NCI-H2171 (cell line): ENCODE measurements around the gene CREB3.
A peak's percentile ranks its signal among the peaks of the same experiment; 100 is the strongest.

Experiments
- DNase-seq: peaks from one replicate; lab custom pipeline; 2025; lab: John Stamatoyannopoulos, UW

CREB3 gene

DNA sequence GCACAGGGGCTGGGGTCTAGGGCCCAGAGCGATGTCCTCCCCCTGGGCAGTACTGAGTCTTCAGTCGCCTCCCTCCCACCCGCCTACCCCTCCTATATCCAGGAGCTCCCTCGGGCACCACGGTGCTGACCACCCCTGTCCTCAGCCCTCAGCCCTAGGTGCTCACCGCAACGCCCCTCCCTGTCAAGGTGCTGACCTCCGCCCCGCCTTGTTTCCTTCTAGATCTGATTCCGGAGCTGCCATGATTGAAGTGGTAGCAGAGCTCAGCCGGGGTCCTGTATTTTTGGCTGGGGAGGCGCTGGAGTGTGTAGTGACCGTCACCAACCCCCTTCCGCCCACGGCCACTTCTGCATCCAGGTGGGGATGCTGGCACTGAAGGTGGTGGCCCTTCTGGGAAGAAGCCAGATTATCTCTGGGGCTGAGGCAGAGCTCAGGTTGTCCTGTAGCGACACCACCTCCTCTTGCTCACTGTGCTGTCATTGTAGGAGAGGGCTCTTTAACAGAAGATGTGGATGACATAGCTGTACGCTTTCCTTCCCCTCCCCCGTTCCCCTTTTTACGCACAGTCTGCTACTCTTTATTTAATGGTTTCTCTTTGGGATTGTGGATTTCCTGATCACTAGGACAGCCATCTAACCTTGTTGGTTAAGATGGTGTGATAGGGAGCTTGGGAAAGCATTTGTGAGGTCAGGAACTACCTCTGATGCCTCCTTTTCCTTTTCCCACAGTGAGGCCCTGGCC is 17.2 kb downstream of the CREB3 start:
- DNase-seq, result no peak

DNA sequence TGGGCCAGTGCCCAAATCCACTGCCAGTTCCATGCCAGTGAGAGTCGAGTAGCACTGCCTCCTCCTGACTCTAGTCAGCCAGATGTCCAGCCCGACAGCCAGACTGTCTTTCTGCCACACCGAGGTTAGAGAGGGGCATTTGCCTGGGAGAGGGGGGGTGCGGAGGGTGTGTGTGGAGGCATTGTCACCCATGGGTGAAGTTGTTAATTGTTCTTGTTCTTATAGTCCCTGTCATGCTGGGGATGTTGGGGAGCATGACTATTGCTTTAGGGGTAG is 17.7 kb downstream of the CREB3 start:
- no peak for DNase-seq

DNA sequence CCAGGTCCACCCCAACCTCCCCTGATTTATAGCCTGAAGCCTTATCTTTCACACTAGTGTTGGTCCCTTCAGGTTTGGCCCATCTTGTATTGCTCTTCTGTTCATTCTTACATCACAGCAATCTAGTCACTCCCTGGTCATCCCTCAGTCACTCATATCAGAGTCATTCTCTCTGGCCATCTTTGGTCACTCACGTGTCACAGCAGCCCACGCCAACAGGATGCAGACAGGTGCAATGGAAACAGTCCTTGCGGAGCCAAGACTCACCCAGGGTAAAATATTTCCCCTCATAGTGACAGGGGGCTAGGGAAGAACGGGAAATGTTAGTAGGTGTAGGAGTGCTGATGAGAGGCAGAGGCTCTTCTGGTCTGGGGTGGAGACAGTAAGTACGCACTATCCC is 21.0 kb downstream of the CREB3 start:
- no peak for DNase-seq

DNA sequence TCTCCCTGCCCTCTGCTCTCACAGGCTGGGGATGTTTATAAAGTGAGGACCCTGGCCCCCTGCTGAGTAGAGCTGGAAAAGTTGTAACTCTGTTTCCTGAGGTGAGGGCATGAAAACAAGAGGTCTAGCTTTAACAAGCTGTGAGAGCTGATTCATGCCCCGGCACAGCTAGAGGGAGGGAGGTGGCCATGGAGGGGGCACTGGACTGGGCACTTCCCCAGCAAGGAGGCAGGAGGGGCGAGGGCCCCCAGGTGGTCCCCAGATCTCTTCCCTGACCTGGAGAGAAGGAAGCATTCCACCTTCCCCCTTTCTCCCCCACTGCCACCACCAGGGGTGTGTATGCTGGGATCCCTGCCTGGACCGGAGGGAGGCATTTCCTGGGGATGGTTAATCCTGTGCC is 21.8 kb downstream of the CREB3 start, which contains the start of gene MSMP:
TSS of gene MSMP (minus strand) at position 13 of the 400 bp plus-strand sequence. CDS start 147 bp downstream, outside the sequence.
- DNase-seq, result no peak

DNA sequence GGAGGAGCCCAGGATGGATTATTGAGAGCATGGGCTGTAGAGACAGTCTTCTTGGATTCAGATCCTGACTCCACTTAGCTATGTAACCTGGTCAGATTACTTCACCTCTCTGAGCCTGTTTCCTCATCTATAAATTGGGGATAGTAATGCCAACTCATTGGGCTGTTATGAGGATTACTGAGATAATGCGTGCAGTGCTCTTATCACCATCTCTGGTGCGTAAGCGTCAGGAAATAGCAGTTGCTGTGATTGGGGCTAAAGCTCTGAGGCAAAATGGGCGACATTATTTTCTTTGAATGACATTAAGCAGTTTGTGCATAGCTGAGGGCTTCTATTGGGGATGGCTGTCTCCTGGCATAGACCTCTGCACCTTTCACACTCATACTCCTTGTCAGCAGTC is 22.6 kb downstream of the CREB3 start:
- DNase-seq, result no peak

DNA sequence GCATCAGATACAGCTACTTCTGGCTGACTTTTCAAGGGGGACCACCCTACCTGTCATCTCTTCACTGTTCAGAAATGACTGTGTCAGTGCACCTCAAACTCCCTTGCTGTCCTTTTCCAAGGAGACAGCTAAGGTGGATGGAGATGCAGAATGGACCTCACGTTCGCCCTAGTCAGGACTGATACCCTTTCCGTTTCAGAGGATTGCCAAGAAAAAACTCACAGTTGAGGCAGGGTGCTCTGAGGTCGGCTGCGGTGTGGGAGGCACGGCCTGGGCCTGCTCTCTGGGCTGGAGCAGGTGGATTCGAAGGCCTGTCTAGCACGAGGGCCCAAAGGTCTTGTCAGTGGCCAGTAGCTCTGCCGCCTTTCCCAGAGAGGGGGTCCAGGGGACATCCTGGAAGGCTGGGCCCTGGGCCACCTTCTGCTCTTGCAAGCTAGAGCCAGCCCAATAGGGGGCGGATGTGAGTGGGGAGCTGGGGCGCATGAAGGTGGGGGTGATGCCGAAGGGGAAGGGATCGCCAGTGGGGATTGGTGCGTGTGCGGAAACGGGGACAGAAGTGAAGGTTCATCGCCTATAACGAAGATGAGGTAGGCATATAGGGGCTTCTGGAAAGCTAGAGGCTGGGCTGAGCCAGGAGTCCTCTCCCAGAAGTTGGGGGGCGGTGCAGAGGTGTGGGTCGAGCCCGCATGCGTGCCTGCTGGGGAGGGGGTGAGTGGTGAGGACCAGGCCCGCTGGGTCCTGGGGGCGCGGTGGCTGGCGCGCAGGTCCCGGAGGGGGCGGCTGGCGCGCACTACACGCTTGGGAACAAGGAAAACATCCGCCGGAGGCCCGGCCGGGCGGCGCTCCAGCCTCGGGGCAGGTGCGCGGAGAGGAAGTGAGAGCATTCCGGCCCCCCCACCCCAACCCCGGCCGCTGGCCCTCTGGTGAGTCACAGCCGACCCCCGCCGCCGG is 24.1 kb downstream of the CREB3 start:
- no peak for DNase-seq

DNA sequence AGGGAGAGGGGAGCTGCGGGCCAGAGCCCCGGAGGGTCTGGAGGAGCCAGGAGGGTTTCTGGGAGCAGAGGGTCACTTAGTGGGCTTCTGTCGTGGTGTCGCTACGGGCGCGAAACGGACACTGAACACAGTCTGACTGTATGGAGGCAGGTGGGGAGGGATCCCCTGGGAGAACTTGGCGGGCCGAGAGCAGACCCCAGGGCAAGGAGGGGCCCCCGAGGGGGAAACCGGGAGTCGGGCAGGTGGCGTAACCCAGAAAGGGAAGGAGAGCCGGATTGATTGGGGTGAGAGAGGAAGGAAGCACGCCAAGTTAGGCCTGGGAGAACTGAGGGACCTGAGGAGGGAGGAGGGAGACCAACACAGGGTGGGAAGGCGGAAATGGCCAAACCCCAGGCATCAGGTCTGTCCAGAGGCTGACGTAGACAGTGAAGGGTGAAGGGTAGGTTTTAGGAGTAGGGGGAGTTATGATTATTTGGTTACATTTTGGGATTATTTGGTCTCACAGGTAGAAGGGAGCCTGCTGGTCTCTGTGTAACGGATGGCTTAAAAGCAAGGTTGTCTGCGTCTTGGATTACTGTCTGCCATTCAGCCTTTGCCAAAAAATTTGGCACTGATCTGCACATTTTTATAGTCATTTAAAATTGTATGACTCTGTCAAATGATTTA is 24.9 kb downstream of the CREB3 start:
- peak; percentile 38 for DNase-seq

DNA sequence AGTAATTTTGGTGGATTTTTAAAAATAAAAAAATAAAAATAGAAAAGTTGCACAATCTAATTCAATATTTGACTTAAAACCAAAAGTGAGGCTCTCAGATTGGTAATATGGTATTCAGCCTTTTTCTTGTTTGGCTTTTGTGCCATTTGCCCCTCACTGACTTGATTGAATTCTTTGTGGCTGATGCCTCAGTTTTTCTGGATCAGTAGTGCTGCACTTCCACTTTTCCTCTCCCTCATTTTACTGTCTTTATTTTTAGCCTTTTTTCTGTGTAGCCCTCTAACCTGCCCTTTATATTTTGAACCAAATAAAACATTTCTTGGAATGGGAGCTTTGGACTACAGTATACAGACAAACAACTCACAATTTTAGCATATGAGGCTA is 25.4 kb downstream of the CREB3 start:
- DNase-seq, result no peak

DNA sequence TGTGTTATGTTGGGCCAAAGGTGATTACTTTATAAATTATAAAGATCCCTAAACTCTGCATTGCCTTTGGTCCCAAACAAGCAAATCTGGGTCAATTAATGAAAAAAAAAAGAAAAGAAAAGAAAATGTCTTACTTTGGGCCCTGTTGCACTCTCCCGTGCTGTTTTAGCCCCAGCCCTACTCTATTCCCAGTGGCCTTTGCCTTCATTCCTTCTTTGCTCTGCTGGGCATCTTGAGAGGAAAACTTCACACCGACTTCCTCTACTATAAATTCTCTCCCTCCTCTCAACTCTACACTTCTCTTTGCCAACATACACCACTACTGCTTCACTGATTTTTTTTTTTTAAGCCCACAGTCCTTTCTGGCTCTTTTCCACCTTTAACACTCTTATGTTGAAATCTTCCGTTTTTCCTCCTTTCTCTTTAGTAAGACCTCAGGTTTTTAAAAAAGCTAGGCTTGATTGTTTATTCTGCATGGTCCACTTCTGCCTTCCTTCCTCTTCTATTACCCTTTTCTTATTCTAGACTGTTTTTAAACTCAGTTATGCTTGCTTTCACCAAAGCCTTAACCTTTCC is 26.1 kb downstream of the CREB3 start:
- DNase-seq, result no peak

DNA sequence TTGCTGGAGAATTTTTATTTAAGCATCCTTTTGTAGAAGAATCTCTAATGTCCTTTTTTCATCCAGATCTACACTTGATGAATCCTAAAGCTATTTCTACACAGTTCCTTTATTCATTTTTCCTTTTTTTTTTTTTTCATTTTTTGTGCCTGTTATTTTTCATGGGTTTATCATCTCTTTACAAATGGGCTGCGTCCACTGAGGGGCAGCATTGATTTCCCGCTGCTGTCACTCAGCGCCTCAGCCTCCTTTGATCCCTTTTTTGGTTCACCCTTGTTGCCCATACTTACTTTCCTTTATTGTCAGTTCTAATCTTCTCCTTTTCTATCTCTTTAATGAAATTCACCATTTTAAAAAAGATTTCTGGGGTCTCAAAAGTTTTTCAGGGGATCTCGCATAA is 27.3 kb downstream of the CREB3 start:
- no peak for DNase-seq

DNA sequence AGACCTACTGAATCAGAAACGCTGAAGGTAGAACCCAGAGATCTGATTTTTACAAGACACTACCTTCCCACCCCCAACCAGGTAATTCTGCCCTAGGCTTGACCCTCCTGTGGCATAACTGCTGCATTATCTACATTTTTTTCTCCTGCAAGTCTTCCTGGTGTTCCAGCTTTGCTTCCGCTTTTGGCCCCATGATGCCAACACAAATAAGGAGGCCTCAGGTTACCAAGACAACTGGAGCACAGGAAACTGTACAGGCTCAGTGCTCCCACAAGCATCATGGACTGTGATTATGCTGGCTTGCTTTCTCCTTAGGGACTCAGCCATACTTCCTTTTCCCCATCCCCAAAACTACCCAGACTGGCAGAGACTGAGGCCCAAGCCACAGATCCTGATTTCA is 28.2 kb downstream of the CREB3 start:
- no peak for DNase-seq

DNA sequence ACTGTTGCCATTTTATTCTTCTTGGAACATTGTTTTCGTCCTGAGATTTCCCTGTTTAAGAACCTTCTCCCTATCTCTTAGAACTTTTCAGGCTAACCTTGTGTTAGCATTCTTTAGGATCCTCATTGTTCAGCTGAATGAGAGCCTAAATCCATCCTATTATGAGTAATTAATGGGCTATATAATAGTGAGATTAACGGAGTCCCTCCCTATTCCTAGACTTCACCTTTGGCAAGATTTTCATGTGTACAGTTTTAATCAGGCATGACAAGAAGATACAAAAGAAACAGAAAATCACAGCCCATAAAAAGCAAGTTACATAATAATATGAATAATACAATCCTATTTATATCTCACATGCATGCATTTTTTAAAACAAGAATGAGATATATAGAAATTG is 30.7 kb downstream of the CREB3 start:
- DNase-seq, result no peak

DNA sequence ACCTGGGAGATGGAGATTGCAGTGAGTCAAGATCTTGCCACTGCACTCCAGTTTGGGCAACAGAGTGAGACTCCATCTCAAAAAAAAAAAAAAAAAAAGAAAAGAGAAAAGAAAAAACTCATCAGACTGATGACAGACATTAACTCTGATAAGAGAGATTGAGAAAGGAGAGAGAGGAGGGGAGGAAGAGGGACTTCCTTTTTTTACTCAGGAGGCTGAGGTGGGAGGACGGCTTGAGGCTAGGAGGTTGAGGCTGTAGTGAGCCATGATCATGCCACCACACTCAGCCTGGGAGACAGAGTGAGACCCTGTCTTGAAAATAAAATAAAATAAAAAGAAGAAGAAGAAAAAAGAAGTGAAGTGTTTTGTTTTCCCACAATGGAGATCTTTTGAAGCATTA is 31.3 kb downstream of the CREB3 start:
- DNase-seq, result no peak

DNA sequence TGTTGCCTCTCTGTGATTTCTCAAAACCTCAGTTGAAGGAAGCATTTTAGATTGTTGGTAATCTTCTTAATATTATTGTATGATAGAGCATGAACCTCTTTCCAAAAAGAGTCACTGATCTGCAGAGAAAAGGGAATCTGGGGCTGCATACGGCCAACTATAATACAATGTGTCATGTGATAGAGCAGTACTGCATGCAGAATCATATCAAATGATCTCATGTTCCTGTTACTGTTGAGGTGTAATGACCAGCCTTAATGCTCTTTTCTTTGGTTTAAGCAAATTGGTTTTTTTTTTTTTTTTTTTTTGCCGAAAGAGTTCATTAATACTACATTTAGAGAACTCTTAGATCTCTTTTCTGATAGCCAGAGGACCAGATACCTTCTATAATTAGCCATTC is 34.5 kb downstream of the CREB3 start:
- no peak for DNase-seq

DNA sequence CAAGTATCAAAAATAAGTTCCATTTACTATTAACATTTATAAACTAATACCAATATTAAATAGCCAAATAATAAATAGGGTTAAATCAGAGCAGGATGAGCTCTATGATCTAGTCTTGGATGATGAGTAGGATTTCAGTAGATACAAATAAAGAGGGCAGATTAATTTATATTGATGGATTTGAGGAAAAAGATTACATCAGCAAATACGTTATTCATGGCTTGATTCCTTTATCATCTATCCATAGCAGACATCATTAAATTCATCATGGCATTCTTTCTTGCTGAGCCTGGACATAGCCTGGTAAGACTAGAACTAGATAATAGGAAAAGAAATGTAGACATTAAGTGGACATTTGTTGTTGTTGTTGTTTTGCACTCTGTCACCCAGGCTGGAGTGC is 35.0 kb downstream of the CREB3 start:
- no peak for DNase-seq

DNA sequence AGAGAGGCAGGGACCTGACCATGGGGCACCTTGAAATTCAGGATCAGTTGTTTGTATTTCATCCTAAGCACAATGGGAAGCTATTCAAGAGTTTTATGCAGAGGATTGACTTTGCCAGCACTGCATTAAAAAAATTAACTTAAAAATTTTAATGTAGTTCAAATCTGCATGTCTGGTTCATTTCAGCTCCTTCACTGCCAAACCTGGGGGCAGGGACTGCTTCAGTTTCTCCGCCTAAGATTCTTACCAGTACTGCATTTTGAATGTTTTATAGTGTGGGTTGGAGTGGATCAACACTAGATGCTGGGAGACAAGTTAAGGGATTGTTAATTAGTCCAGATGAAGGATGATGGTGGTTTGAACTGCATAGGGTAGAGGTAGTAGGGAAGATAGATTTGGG is 37.3 kb downstream of the CREB3 start:
- DNase-seq, result no peak

DNA sequence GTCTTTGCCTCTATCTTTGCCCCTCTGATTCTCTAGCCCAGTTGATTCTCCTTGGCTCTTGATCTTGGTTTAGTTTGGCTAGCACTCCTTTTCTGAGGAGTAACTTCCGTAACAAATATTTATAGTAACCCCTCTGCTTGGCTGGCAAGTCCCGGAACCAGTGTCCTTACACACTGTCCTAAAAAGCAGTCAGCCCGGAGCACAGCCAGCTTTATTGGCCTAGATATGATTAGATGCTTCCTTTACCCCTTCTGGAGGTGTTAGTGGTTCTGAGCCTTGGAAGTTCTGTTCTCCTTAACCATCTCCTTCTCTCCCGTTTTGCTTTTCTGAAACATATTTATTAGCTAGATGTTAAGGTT is 38.6 kb downstream of the CREB3 start:
- DNase-seq, result no peak

DNA sequence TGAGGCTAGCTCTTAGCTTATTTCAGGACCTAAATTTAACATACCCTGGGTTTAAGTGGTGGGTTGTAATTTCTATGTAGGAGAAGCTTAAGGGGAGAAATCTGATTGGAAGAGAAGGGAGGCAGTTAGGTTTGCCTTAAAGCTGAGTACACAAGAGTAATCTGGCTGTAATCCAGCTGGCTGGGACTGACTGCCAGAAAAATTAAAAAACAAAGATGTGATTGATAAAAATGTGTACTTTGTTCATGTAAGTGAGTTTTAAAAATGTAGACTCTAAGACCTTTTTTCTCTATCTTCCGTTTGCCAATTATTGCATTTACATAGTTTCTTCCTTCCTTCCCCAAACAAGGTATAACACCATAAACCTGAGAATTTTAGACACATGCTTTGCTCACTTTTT is 39.1 kb downstream of the CREB3 start:
- DNase-seq, result no peak

DNA sequence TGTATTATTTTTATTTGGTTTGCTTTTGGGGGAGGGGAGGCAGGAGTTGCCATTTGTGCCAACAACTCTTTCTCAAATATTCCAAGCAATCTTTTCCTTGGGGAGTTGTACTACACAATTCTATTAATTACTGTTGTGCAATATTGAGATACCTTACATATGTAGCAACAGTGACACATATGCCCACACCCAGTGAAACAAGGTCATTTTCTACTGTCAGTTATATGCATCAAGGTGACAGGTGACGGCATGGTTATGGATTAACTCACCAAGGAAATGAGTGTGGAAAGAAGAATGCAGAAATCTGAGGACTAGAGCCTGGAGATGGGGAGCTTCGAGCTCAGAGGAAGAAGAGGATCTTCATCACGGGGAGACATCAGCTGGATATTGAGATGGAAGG is 39.5 kb downstream of the CREB3 start:
- DNase-seq, result no peak

DNA sequence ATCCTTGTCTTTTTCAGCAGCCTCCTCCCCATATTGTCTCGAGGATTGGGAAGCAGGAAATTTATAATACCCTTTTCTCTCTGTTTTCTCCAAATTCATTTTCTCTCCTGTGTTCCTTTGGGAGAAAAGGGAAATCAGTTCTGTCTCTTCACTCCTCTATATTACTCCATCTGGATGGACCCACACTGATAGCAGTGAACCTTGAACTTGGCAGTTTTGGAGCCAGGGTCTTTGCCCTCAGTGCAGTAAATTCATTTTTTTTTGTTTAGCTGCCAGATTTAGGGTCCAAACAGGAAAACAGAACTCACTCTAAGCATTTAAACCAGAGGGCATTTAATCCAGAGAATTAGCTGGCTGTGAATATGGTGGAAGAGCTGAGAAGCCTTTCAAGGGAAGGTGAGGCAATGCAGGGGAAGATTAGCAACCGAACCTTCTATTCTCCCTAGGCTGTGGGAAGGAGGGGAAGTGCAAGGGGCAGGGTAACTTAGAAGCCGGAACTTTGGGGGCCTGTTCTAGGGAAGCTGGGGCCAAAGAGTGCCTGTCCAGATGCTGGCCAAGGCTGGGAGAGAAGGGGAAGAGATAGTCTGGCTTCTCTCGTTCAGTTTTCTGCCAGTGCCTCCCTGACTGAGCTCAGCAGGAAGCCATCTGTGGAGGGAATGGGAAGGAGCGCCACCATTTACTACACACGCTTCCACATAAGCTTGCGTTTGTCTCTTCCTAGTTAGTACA is 42.6 kb downstream of the CREB3 start:
- DNase-seq, result no peak

DNA sequence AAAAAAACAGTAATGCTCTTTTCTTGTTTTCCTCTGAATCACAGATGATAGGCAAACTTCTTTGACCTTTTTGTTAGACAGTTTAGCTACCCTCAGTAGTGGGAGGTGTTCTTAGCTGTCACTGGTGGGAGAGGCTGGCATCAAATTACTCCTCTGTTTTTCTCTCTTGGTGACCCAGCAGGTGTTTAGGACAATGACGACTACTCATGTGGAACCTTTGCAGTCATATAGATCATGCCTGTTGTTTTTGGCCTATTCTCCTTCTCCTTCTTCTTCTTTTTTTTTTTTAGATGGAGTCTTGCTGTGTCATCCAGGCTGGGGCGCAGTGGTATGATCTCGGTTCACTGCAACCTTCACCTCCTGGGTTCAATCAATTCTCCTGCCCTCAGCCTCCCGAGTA is 43.6 kb downstream of the CREB3 start:
- peak; percentile 28 for DNase-seq

DNA sequence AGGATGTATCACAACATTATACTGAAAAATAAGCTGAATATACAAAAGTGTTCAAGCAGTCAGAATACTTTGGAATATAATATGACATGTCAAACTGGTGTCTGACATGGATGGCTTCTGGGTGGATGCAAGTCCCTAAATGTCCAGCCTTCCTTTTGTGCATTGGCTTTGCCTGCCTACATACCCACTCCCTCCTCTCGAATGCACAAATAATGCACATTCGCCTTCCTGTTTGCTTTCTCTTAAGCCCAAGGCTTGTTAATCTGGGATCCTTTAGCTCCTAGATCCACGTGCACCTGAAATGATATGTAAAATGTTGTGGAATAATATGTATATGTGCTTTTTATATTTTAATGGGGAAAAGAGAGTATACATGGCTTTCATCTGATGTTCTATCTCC is 46.0 kb downstream of the CREB3 start:
- no peak for DNase-seq
